Upper lobe of right lung (tissue), 1 donor: ENCODE data around the gene ALDH16A1. TPM values are rescaled to one million over a fixed set of nuclear protein-coding genes. Genes with fewer than 3 reads are reported as not detected.
A peak's percentile ranks its signal among the peaks of the same experiment; 100 is the strongest.

Experiments
- ATAC-seq: fragments of 200-7000 bp; cut with Tn5 transposase; one replicate; pipeline ENCODE4 v1.9.1; 2020; ENCODE audit warnings: mild to moderate bottlenecking, moderate library complexity
- DNase-seq: peaks from one replicate; pipeline ENCODE4 v3.0.0-alpha.2; 2020
- H3K27ac ChIP-seq: fragments of 200-600 bp; one replicate; pipeline ENCODE4 v1.8.0; 2022
- H3K27me3 ChIP-seq: fragments of 200-600 bp; one replicate; pipeline ENCODE4 v1.8.0; 2022; ENCODE audit warnings: mild to moderate bottlenecking
- H3K36me3 ChIP-seq: fragments of 200-600 bp; one replicate; pipeline ENCODE4 v1.8.0; 2022
- H3K4me1 ChIP-seq: fragments of 200-600 bp; one replicate; pipeline ENCODE4 v1.8.0; 2022
- H3K4me3 ChIP-seq: fragments of 200-600 bp; one replicate; pipeline ENCODE4 v1.8.0; 2022; ENCODE audit warnings: mild to moderate bottlenecking
- H3K9me3 ChIP-seq: fragments of 200-600 bp; one replicate; pipeline ENCODE4 v1.8.0; 2022
- intact Hi-C: fragments of 100-400 bp; cut with DNase I; formaldehyde crosslinking; loops from one replicate; pipeline ENCODE4 v1.11.0; 2022
- total RNA-seq: library from RNA; stranded (reverse); fragmentation: NEBNext Ultra II Directional; extraction: Animal tissue kit (Norgen Biotek cat#: 25700); gene quantifications from one replicate; pipeline ENCODE4 v1.2.1, GENCODE V29; 2021
- TF ChIP-seq, protein P1 (sequence below): fragments of 200-600 bp; IDR thresholded peaks from one replicate; pipeline ENCODE4 v1.8.0; 2022; ENCODE audit warnings: antibody characterized with exemption
- donor health status: DM: no; HTN: yes; CAD: no; lungs with severe emphysema.

Gene ALDH16A1
- total RNA-seq, 1 donor from 2014 or later: 32.3 TPM

DNA sequence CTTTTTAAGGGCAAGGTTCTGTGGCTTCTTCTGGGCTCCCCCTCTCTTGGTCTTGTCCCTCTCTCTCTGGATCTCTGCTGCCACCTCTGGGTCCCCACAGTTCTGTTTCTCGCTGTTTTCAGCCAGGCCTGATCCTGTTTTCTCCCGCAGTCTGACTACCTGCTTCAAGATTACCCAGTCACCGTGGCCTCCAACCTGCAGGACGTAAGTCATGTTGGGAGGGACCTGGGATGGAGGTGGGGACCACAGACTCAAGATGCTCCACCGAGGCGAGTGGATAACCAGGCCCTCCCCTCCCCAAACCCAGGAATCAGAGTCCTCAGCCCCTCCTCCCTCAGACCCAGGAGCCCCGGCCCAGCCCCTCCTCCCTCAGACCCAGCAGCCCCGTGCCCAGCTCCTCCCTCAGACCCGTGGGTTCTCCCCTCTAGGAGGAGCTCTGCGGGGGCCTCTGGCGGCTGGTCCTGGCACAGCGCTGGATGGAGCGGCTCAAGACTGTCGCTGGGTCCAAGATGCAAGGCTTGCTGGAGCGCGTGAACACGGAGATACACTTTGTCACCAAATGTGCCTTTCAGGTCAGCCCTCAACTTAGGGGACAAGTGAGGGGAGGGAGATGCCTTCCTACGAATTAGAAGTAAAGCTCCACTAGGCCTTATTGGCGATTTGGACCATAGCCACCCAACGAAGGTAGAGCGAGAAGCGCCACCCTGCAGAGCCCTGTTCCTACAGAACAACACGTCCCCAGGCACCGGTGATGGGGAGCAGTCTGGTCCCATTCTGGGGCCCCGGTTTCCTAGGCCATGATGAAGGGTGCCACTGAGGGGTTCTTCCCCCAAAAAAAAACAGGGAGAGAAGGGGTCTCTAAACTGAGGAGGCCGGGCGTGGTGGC lies 23.2 kb downstream of the ALDH16A1 start:
- DNase-seq (no peak), ATAC-seq (peak; percentile 20)
- Histone ChIP-seq H3K4me3 (no peak overlapping the region), H3K9me3 (no peaks in the 10 kb centered on the region), H3K4me1 (peaks cover 6% of the 10 kb centered on the region), H3K27me3 (no peaks in the 10 kb centered on the region), H3K36me3 (no peaks in the 10 kb centered on the region), H3K27ac (no peak overlapping the region)
- TF ChIP-seq, protein P1, sequence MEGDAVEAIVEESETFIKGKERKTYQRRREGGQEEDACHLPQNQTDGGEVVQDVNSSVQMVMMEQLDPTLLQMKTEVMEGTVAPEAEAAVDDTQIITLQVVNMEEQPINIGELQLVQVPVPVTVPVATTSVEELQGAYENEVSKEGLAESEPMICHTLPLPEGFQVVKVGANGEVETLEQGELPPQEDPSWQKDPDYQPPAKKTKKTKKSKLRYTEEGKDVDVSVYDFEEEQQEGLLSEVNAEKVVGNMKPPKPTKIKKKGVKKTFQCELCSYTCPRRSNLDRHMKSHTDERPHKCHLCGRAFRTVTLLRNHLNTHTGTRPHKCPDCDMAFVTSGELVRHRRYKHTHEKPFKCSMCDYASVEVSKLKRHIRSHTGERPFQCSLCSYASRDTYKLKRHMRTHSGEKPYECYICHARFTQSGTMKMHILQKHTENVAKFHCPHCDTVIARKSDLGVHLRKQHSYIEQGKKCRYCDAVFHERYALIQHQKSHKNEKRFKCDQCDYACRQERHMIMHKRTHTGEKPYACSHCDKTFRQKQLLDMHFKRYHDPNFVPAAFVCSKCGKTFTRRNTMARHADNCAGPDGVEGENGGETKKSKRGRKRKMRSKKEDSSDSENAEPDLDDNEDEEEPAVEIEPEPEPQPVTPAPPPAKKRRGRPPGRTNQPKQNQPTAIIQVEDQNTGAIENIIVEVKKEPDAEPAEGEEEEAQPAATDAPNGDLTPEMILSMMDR: peak; percentile 23
- intact Hi-C loops: no loop called here

DNA sequence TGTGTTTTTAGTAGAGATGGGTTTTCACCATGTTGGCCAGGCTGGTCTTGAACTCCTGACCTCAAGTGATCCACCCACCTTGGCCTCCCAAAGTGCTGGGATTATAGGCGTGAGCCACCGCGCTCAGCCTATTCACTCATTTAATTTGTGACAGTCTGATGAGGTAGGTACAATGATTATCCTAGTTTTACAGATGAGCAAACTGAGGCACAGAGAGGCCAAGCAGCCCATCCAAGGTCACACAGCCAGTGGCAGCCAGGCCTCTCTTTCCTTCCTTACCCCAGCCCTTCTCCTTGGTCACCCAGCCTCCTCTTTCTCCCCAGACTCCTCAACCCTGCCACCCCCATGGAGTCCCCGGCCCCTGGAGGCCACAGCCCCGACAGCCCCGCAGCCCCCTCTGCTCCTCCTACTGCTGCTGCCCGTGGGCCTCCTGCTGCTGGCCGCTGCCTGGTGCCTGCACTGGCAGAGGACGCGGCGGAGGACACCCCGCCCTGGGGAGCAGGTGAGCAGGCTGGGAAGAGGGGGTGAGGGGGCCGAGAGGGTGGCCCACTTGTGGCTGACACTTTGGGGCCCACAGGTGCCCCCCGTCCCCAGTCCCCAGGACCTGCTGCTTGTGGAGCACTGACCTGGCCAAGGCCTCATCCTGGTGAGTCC lies 27.1 kb downstream of the ALDH16A1 start:
- no peak for DNase-seq
- ATAC-seq: no peak
- Histone ChIP-seq H3K27me3 (no peaks in the 10 kb centered on the region), H3K4me3 (no peak overlapping the region), H3K36me3 (no peaks in the 10 kb centered on the region), H3K4me1 (no peaks in the 10 kb centered on the region), H3K9me3 (no peaks in the 10 kb centered on the region), H3K27ac (no peak overlapping the region)
- intact Hi-C loops: no loop called here
- TF ChIP-seq, protein P1: no peak

DNA sequence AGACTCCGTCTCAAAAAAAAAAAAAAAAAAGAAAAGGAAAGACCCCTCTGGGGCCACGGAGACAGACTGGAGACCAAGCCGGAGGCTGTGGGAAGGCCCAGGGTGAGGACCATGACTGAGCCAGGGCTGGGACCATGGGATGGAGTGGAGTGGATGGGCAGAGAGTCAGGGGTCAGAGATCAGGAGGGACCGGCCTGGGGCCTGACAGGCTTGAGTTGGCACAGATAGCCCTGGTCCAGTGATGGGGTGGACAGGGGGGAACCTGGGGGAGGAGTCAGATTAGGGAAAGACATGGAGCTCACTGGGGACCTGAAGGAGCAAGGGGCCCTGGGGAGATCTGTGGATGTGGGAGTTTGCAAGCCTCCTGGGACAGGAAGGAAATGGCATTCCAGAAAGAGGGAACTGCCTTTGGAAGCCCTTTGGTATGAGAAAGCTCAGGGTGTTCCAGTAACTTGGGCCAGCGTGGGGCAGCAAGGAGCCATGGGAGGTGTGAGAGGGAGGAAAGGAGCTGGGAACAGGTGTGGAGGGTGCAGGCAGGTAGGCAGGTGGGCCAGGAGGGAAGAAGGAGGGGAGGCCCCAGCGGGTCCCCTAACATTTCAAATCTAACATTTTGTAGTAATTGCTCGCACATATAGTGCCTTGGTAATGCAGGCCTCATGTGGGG lies 28.1 kb downstream of the ALDH16A1 start:
- Histone ChIP-seq H3K4me3 (no peak overlapping the region), H3K27ac (no peak overlapping the region), H3K27me3 (no peaks in the 10 kb centered on the region), H3K4me1 (no peaks in the 10 kb centered on the region), H3K9me3 (no peaks in the 10 kb centered on the region), H3K36me3 (no peaks in the 10 kb centered on the region)
- intact Hi-C loops: no loop called here
- TF ChIP-seq, protein P1: no peak
- ATAC-seq (no peak), DNase-seq (no peak)

DNA sequence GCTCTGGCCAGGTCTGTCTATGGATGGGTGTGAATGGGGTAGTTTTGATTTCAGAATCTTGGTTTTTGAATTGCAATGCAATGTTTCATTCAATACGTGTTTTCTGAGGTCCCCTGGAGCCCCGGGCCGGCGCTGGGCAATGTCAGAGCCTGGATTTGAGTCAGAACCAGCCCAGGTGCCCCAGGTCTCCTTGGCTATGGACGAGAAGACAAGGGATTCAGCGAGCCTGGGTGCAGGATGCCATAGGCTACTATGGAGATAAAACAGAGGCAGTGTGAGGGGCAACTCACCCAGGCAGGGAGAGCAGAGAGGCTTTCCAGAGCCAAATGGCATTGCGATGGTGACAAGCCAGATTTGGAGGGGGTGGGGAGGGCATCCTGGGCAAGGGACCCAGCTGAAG lies 33.2 kb downstream of the ALDH16A1 start:
- Histone ChIP-seq H3K27ac (no peak overlapping the region), H3K4me1 (peaks cover 22% of the 10 kb centered on the region), H3K4me3 (no peak overlapping the region), H3K27me3 (no peaks in the 10 kb centered on the region), H3K36me3 (peaks cover 26% of the 10 kb centered on the region), H3K9me3 (no peaks in the 10 kb centered on the region)
- ATAC-seq (no peak), DNase-seq (no peak)
- TF ChIP-seq, protein P1: no peak
- intact Hi-C loops: no loop called here

DNA sequence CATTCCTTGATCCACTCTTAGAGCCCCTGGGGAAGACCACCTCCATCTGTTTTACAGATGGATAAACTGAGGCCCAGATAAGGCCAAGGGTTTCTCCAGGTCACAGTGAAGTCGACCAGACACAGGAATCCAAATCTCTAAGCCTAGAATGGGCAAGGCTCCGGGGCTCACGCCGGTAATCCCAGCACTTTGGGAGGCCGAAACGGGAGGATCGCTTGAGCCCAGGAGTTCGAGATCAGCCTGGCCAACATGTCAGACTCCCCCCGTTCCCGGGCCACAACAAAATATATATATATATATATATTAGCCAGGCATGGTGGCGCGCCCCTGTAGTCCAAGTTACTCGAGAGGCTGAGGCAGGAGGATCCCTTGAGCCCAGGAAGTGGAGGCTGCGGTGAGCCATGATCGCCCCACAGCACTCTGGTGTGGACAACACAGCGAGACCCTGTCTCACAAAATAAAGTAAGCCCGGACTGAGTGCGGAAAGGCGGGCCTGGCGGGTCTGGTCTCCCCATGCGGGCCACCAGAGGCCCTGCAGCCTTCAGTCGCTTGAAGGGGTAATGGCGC lies 33.8 kb downstream of the ALDH16A1 start:
- Histone ChIP-seq H3K4me3 (peak overlapping the region; percentile 100), H3K36me3 (peaks cover 32% of the 10 kb centered on the region), H3K27ac (peak overlapping the region; percentile 97), H3K9me3 (no peaks in the 10 kb centered on the region), H3K4me1 (peaks cover 22% of the 10 kb centered on the region), H3K27me3 (no peaks in the 10 kb centered on the region)
- TF ChIP-seq, protein P1: peak; percentile 15
- intact Hi-C loops: no loop called here
- DNase-seq: no peak
- ATAC-seq: no peak
